Kidney (tissue), 14 donors: Measurements from ENCODE around the gene ABCG5. TPM values are rescaled to one million over a fixed set of nuclear protein-coding genes. Genes with fewer than 3 reads are reported as not detected.
A peak's percentile ranks its signal among the peaks of the same experiment; 100 is the strongest.

Source experiments
- DNase-seq, 5 donors: peaks; one replicate each; pipeline ENCODE4 v3.0.0-alpha.2; 2013 to 2020
- FAIRE-seq: peaks from 2 replicates; lab custom pipeline; 2012; peaks lifted over from hg19 to GRCh38; lab: Jason Lieb, UNC
- H3K27ac ChIP-seq, 2 donors: one replicate each; pipeline ENCODE4 v1.7.0; 2013; ENCODE audit warnings: low read depth in 2 of 2, low read length in 2 of 2, inconsistent platforms in 1 of 2
- H3K27me3 ChIP-seq: one replicate; pipeline ENCODE4 v1.7.1; 2013; ENCODE audit warnings: low read length, inconsistent platforms; ENCODE audit not compliant: control insufficient read depth, insufficient read depth
- H3K36me3 ChIP-seq, 3 donors: one replicate each; pipeline versions ENCODE4 v1.7.0 to v1.7.1; 2013; ENCODE audit warnings: low read length in 3 of 3, control low read depth in 1 of 3, inconsistent platforms in 1 of 3; ENCODE audit not compliant: insufficient read depth in 3 of 3, control insufficient read depth in 2 of 3
- H3K4me1 ChIP-seq, 3 donors: one replicate each; pipeline versions ENCODE4 v1.7.0 to v1.7.1; 2013; ENCODE audit warnings: low read length in 3 of 3, inconsistent platforms in 1 of 3, low read depth in 1 of 3; ENCODE audit not compliant: control insufficient read depth in 2 of 3, insufficient read depth in 2 of 3
- H3K4me3 ChIP-seq, 3 donors: one replicate each; pipeline versions ENCODE4 v1.7.0 to v1.8.1; 2013; ENCODE audit warnings: low read length in 3 of 3, control low read depth in 1 of 3, inconsistent platforms in 1 of 3
- H3K9ac ChIP-seq, 3 donors: one replicate each; pipeline versions ENCODE4 v1.7.0 to v1.7.1; 2013; ENCODE audit warnings: low read length in 3 of 3, control low read depth in 1 of 3, inconsistent platforms in 1 of 3
- H3K9me3 ChIP-seq, 3 donors: one replicate each; pipeline versions ENCODE4 v1.7.0 to v1.7.1; 2013; ENCODE audit warnings: low read length in 3 of 3, control low read depth in 1 of 3, inconsistent platforms in 1 of 3; ENCODE audit not compliant: control insufficient read depth in 2 of 3, insufficient read depth in 1 of 3
- CTCF ChIP-seq: IDR thresholded peaks from 3 replicates; pipeline ENCODE4 v1.5.1; 2012; ENCODE audit warnings: mild to moderate bottlenecking, moderate library complexity, borderline replicate concordance; ENCODE audit not compliant: insufficient read depth; ENCODE audit errors: extremely low read depth
- intact Hi-C: fragments of 100-400 bp; cut with DNase I; formaldehyde crosslinking; loops from one replicate; pipeline ENCODE4 v1.11.1; 2022
- polyA plus RNA-seq: library from polyadenylated mRNA; stranded (reverse); fragments of 350-450 nt; fragmentation: Illumina TruSeq; extraction: RNeasy Lipid Tissue Mini Kit (QIAGEN cat#74804); gene quantifications from one replicate; pipeline ENCODE4 v1.2.3, GENCODE V29; 2014; ENCODE audit warnings: low read depth, low replicate concordance; ENCODE audit not compliant: insufficient read depth
- total RNA-seq: library from RNA; stranded (reverse); fragmentation: NEBNext Ultra II Directional; extraction: Animal tissue kit (Norgen Biotek cat#: 25700); gene quantifications from one replicate; pipeline ENCODE4 v1.2.1, GENCODE V29; 2021
- donor health status: control.
- donor health status: control.
- donor health status: control.
- donor health status: control.
- donor health status: control.
- donor health status: DM: yes; HTN: yes; CAD: no.
- donor health status: Normal renal cell carcinoma (clear cell type).

The ABCG5 gene
- total and polyA plus RNA-seq, 2 donors from 2014 or later = not detected

DNA sequence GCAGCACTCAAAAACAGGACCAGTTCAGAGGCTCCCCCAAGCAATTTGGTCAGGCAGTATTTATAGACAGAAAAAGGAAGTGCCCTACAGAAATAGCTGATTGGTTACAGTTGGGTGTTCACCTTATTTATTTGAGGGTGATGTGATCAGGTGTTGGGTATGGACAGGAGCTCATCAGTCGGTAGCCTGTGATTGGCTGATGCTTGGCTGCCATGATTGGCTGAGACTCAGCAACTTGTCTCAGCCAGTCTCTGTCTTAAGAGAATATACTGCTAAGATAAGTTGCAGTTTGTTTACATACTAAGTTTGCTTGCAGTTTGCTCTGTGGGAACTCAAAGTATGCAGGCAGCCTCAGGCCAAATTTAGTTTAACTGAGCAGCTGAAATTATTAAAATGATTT lies 9.6 kb upstream of the ABCG5 start:
- H3K4me3 ChIP-seq = no peak overlapping the region
- FAIRE-seq (no peak), DNase-seq (peak in 2 of 5 donors; percentile 3 to 34)
- no peaks in the 10 kb centered on the region for H3K27me3 ChIP-seq
- H3K27ac ChIP-seq = no peak overlapping the region
- H3K4me1 ChIP-seq = no peaks in the 10 kb centered on the region
- intact Hi-C loops = no loop called here
- TF ChIP-seq CTCF = no peak
- H3K9me3 ChIP-seq = no peaks in the 10 kb centered on the region
- no peaks in the 10 kb centered on the region for H3K36me3 ChIP-seq
- no peak overlapping the region for H3K9ac ChIP-seq

GRCh38 chr2:43846140-43846793 lies 7.6 kb upstream of the ABCG5 start:
- FAIRE-seq (no peak), DNase-seq (no peak)
- TF ChIP-seq CTCF = no peak
- Histone ChIP-seq H3K9ac (no peak overlapping the region), H3K4me3 (no peak overlapping the region), H3K4me1 (no peaks in the 10 kb centered on the region), H3K9me3 (no peaks in the 10 kb centered on the region), H3K27ac (no peak overlapping the region), H3K36me3 (no peaks in the 10 kb centered on the region), H3K27me3 (no peaks in the 10 kb centered on the region)
- intact Hi-C loops = no loop called here

DNA sequence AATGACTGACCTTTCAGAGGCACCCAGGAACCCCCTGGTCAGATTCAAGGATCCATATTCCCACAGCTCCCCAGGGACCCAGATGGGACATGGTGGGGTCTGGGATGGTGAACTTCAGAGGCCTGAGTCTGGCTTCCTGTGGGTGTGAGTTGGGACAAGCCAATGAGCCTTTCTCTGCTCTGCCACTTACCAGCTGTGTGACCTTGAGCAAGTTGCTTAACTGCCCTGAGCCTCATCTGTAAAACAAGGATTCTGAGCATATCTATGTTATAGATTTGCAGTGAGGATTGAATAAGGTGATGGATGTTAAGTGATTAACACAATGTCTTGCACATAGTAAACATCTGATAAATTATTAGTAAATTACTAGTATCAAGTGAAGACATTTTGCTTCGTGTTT lies 6.5 kb upstream of the ABCG5 start:
- H3K27ac ChIP-seq = no peak overlapping the region
- DNase-seq (no peak), FAIRE-seq (no peak)
- TF ChIP-seq CTCF = no peak
- H3K4me3 ChIP-seq = no peak overlapping the region
- no peaks in the 10 kb centered on the region for H3K27me3 ChIP-seq
- H3K9ac ChIP-seq = no peak overlapping the region
- no peaks in the 10 kb centered on the region for H3K36me3 ChIP-seq
- intact Hi-C loops = no loop called here
- no peaks in the 10 kb centered on the region for H3K9me3 ChIP-seq
- no peaks in the 10 kb centered on the region for H3K4me1 ChIP-seq

DNA sequence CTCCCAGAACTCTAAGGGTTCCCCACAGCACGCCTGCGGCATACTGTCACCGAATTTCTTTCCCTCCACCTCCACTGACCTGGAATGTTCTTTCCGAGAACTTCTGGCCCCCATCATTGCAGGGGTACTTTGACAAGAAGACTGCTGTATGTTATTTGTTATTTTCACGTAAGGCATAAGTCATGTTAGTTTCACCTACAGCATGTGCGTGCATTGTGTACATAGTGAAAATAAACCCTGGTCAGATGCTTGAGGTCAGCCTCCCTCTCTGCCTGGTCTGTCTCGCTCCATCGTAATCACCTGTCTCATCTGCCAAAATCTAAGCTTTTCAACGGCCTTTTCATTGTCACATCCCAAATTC lies 4.2 kb upstream of the ABCG5 start:
- Histone ChIP-seq H3K27ac (no peak overlapping the region), H3K9me3 (no peaks in the 10 kb centered on the region), H3K4me3 (no peak overlapping the region), H3K9ac (no peak overlapping the region), H3K36me3 (no peaks in the 10 kb centered on the region), H3K4me1 (no peaks in the 10 kb centered on the region), H3K27me3 (no peaks in the 10 kb centered on the region)
- FAIRE-seq (no peak), DNase-seq (no peak)
- intact Hi-C loops = no loop called here
- TF ChIP-seq CTCF = no peak
